SU-DHL-6 (cell line): ENCODE measurements around the gene TPBGL.

ENCODE experiments used
- H2AFZ ChIP-seq: fragments of 200-600 bp; sonication (generic); 2 replicates; pipeline ENCODE4 v1.6.1; 2014; ENCODE audit warnings: low read depth, mild to moderate bottlenecking, moderate library complexity, mixed read lengths, antibody characterized with exemption, low read length; ENCODE audit not compliant: severe bottlenecking
- H3F3A ChIP-seq: fragments of 200-600 bp; shearing (Covaris generic); 2 replicates; pipeline ENCODE4 v1.6.0; 2016; ENCODE audit warnings: antibody characterized with exemption, mild to moderate bottlenecking; ENCODE audit not compliant: insufficient read depth
- H3K27ac ChIP-seq: fragments of 200-600 bp; sonication (generic); 2 replicates; pipeline ENCODE4 v1.5.1; 2016; ENCODE audit warnings: low read depth, mild to moderate bottlenecking, low read length, moderate library complexity, mixed read lengths
- H3K27me3 ChIP-seq: fragments of 200-600 bp; sonication (generic), shearing (Covaris generic); 2 replicates; pipeline ENCODE4 v1.6.0; 2014; ENCODE audit warnings: mild to moderate bottlenecking, low read length
- H3K36me3 ChIP-seq: fragments of 200-600 bp; sonication (generic); 2 replicates; pipeline ENCODE4 v1.6.1; 2014; ENCODE audit warnings: mild to moderate bottlenecking, low read length, mixed read lengths
- H3K4me2 ChIP-seq: fragments of 300-600, 200-600 bp; shearing (Covaris generic), sonication (generic); 2 replicates; pipeline ENCODE4 v1.6.0; 2014; ENCODE audit warnings: low read length, low read depth, mild to moderate bottlenecking; ENCODE audit not compliant: poor library complexity, severe bottlenecking
- H3K4me3 ChIP-seq: fragments of 200-600 bp; sonication (generic); 2 replicates; pipeline ENCODE4 v1.5.1; 2014; ENCODE audit warnings: antibody characterized with exemption, low read length, mild to moderate bottlenecking, mixed read lengths; ENCODE audit not compliant: insufficient read depth, poor library complexity, severe bottlenecking
- H3K79me2 ChIP-seq: fragments of 200-600 bp; sonication (generic); 2 replicates; pipeline ENCODE4 v1.6.1; 2014; ENCODE audit warnings: mild to moderate bottlenecking, low read length, moderate library complexity; ENCODE audit not compliant: insufficient read depth
- H3K9ac ChIP-seq: fragments of 200-600 bp; sonication (generic); 2 replicates; pipeline ENCODE4 v1.7.0; 2014; ENCODE audit warnings: mild to moderate bottlenecking, low read length
- H3K9me2 ChIP-seq: fragments of 200-600 bp; sonication (generic); replicated peaks from 2 replicates; pipeline ENCODE4 v1.6.1; 2014; ENCODE audit warnings: low read length; ENCODE audit not compliant: insufficient read depth
- H3K9me3 ChIP-seq: fragments of 200-600 bp; sonication (generic); 2 replicates; pipeline ENCODE4 v1.6.1; 2014; ENCODE audit warnings: low read length, mixed read lengths; ENCODE audit not compliant: insufficient read depth
- H4K20me1 ChIP-seq: fragments of 200-600 bp; sonication (generic); 2 replicates; pipeline ENCODE4 v1.6.1; 2014; ENCODE audit warnings: low read depth, mild to moderate bottlenecking, antibody characterized with exemption, low read length, moderate library complexity, mixed read lengths
- CTCF ChIP-seq: fragments of 200-600 bp; sonication (generic); IDR thresholded peaks from one replicate; pipeline ENCODE4 v1.5.1; 2017; ENCODE audit warnings: antibody characterized with exemption, mild to moderate bottlenecking, low read length, moderate library complexity; ENCODE audit not compliant: insufficient read depth, poor library complexity, severe bottlenecking
- EZH2phosphoT487 ChIP-seq: fragments of 200-600 bp; sonication (generic), shearing (Covaris generic); conservative IDR thresholded peaks from 2 replicates; pipeline ENCODE4 v1.6.1; 2018; ENCODE audit warnings: mild to moderate bottlenecking, antibody characterized with exemption, low read length, moderate library complexity, mixed read lengths

TPBGL gene

GRCh38 chr11:75254326-75254725 lies 13.8 kb downstream of the TPBGL start:
- no peak overlapping the region for H3K4me3 ChIP-seq
- no peaks in the 10 kb centered on the region for H3K79me2 ChIP-seq
- H4K20me1 ChIP-seq = no peaks in the 10 kb centered on the region
- no peak overlapping the region for H3K9ac ChIP-seq
- H3F3A ChIP-seq = no peaks in the 10 kb centered on the region
- no peak overlapping the region for H2AFZ ChIP-seq
- no peaks in the 10 kb centered on the region for H3K9me3 ChIP-seq
- no peaks in the 10 kb centered on the region for H3K36me3 ChIP-seq
- no peaks in the 10 kb centered on the region for H3K27me3 ChIP-seq
- H3K9me2 ChIP-seq = no peaks in the 10 kb centered on the region
- H3K27ac ChIP-seq = no peak overlapping the region
- H3K4me2 ChIP-seq = no peak overlapping the region
- TF ChIP-seq CTCF (no peak), EZH2phosphoT487 (no peak)

- Histone ChIP-seq H3K27me3 (no peaks in the 10 kb centered on the region), H3K4me3 (no peak overlapping the region), H3K9me2 (no peaks in the 10 kb centered on the region), H3K36me3 (no peaks in the 10 kb centered on the region), H3K9me3 (no peaks in the 10 kb centered on the region), H3K27ac (no peak overlapping the region), H3F3A (no peaks in the 10 kb centered on the region), H3K4me2 (no peak overlapping the region), H3K9ac (no peak overlapping the region), H4K20me1 (no peaks in the 10 kb centered on the region), H2AFZ (no peak overlapping the region), H3K79me2 (no peaks in the 10 kb centered on the region)
- TF ChIP-seq CTCF (no peak), EZH2phosphoT487 (no peak)
These were observed 20.0 kb downstream of the TPBGL start for GRCh38 chr11:75260396-75261170.

- Histone ChIP-seq H3K27ac (no peak overlapping the region), H3K27me3 (no peaks in the 10 kb centered on the region), H2AFZ (no peak overlapping the region), H3K9me2 (no peaks in the 10 kb centered on the region), H3K4me2 (no peak overlapping the region), H3K36me3 (no peaks in the 10 kb centered on the region), H3K9ac (no peak overlapping the region), H3F3A (no peaks in the 10 kb centered on the region), H3K9me3 (no peaks in the 10 kb centered on the region), H3K4me3 (no peak overlapping the region), H3K79me2 (no peaks in the 10 kb centered on the region), H4K20me1 (no peaks in the 10 kb centered on the region)
- no peak for TF ChIP-seq EZH2phosphoT487
- TF ChIP-seq CTCF = no peak
These were observed 21.4 kb downstream of the TPBGL start for GRCh38 chr11:75261902-75262361.
